NCI-H2029 treated with DMSO at 0.1 percent for 48 hours (cell line): ENCODE measurements around the gene AGFG2.

ENCODE experiments used
- DNase-seq: peaks from one replicate; lab custom pipeline; 2025; lab: John Stamatoyannopoulos, UW

AGFG2 gene

GRCh38 chr7:100585511-100586265 lies 46.7 kb downstream of the AGFG2 start, which contains the start of gene LRCH4:
TSS of gene LRCH4 (minus strand) at chr7:100586129. CDS start at chr7:100586100, 29 bp downstream.
- peak; percentile 46 for DNase-seq

- DNase-seq = peak; percentile 97
Measured at GRCh38 chr7:100586266-100587025, 47.4 kb downstream of the AGFG2 start, which contains the start of gene FBXO24. TSS of gene FBXO24 (plus strand) at chr7:100586328. CDS start at chr7:100586626, 298 bp downstream.

- no peak for DNase-seq
Measured at GRCh38 chr7:100588438-100588837, 49.4 kb downstream of the AGFG2 start.

- no peak for DNase-seq
Measured at GRCh38 chr7:100589341-100589947, 50.4 kb downstream of the AGFG2 start.

- no peak for DNase-seq
Measured at GRCh38 chr7:100590077-100590737, 51.2 kb downstream of the AGFG2 start.

GRCh38 chr7:100591596-100591995 lies 52.6 kb downstream of the AGFG2 start:
- DNase-seq = no peak

- DNase-seq = no peak
Measured at GRCh38 chr7:100595188-100595587, 56.2 kb downstream of the AGFG2 start.

- no peak for DNase-seq
Measured at GRCh38 chr7:100598425-100598824, 59.4 kb downstream of the AGFG2 start.

- no peak for DNase-seq
Measured at GRCh38 chr7:100599911-100600729, 61.1 kb downstream of the AGFG2 start.

GRCh38 chr7:100600730-100601038 lies 61.7 kb downstream of the AGFG2 start:
- no peak for DNase-seq

GRCh38 chr7:100602889-100603725 lies 64.1 kb downstream of the AGFG2 start:
- no peak for DNase-seq

GRCh38 chr7:100603726-100604027 lies 64.7 kb downstream of the AGFG2 start:
- DNase-seq = no peak

GRCh38 chr7:100604028-100604975 lies 65.3 kb downstream of the AGFG2 start:
- no peak for DNase-seq

GRCh38 chr7:100604976-100605911 lies 66.2 kb downstream of the AGFG2 start:
- no peak for DNase-seq

GRCh38 chr7:100606313-100606712 lies 67.3 kb downstream of the AGFG2 start:
- DNase-seq = no peak

GRCh38 chr7:100607111-100607510 lies 68.1 kb downstream of the AGFG2 start:
- no peak for DNase-seq

GRCh38 chr7:100609958-100610357 lies 71.0 kb downstream of the AGFG2 start:
- no peak for DNase-seq

- peak; percentile 98 for DNase-seq
Measured at GRCh38 chr7:100611983-100612729, 73.2 kb downstream of the AGFG2 start, which contains the start of gene MOSPD3. TSS of gene MOSPD3 (plus strand) at chr7:100612540. CDS start at chr7:100612792, 252 bp downstream.
